Heart left ventricle (tissue), 16 donors: ENCODE data around the gene PCGF1. TPM values are rescaled to one million over a fixed set of nuclear protein-coding genes. Genes with fewer than 3 reads are reported as not detected.
A peak's percentile ranks its signal among the peaks of the same experiment; 100 is the strongest.

Experiments
- ATAC-seq, 4 donors: fragments of 200-7000 bp; cut with Tn5 transposase; one replicate each; pipeline ENCODE4 v1.9.1; 2020 to 2022; ENCODE audit warnings: moderate library complexity in 4 of 4, mild to moderate bottlenecking in 3 of 4, moderate number of reproducible peaks in 1 of 4
- DNase-seq, 5 donors: peaks; one replicate each; pipeline ENCODE4 v3.0.0-alpha.2; 2020
- H3K27ac ChIP-seq, 12 donors: fragments of 200-600 bp; sonication (generic) in 4 of 12; one replicate each; pipeline versions ENCODE4 v1.5.0 to v1.8.0; 2016 to 2022; ENCODE audit warnings: mild to moderate bottlenecking in 2 of 12
- H3K27me3 ChIP-seq, 9 donors: fragments of 200-600 bp; sonication (generic) in 2 of 9; one replicate each; pipeline versions ENCODE4 v1.5.1 to v1.8.0; 2016 to 2022; ENCODE audit warnings: mild to moderate bottlenecking in 3 of 9
- H3K36me3 ChIP-seq, 9 donors: fragments of 200-600 bp; sonication (generic) in 2 of 9; one replicate each; pipeline versions ENCODE4 v1.5.0 to v1.8.0; 2018 to 2022; ENCODE audit warnings: mild to moderate bottlenecking in 2 of 9
- H3K4me1 ChIP-seq, 12 donors: fragments of 200-600 bp; sonication (generic) in 4 of 12; one replicate each; pipeline versions ENCODE4 v1.5.0 to v1.8.0; 2016 to 2022; ENCODE audit warnings: mild to moderate bottlenecking in 3 of 12
- H3K4me3 ChIP-seq, 12 donors: fragments of 200-600 bp; sonication (generic) in 4 of 12; one replicate each; pipeline versions ENCODE4 v1.5.0 to v1.8.0; 2017 to 2022; ENCODE audit warnings: mild to moderate bottlenecking in 9 of 12, moderate library complexity in 4 of 12
- H3K9me3 ChIP-seq, 12 donors: fragments of 200-600 bp; sonication (generic) in 4 of 12; one replicate each; pipeline versions ENCODE4 v1.5.0 to v1.8.0; 2016 to 2022; ENCODE audit warnings: mild to moderate bottlenecking in 1 of 12
- CTCF ChIP-seq, 12 donors: fragments of 200-600 bp; sonication (generic) in 4 of 12; IDR thresholded peaks; one replicate each; pipeline versions ENCODE4 v1.5.0 to v1.8.0; 2018 to 2022; ENCODE audit warnings: antibody characterized with exemption in 12 of 12, mild to moderate bottlenecking in 5 of 12
- POLR2A ChIP-seq, 2 donors: fragments of 450-650 bp; IDR thresholded peaks; one replicate each; pipeline ENCODE4 v1.6.1; 2017; ENCODE audit warnings: antibody characterized with exemption in 2 of 2, mild to moderate bottlenecking in 2 of 2, moderate library complexity in 2 of 2
- WGBS, 4 donors: extraction: QIAGEN DNeasy Blood & Tissue Kit in 2 of 4; methylation state at CpG; one replicate each; pipeline versions ENCODE4 v1.1.5 to v1.1.7; 2013 to 2018; 5-methylcytosine and 5-hydroxymethylcytosine counted together
- intact Hi-C, 10 donors: fragments of 100-400 bp; cut with DNase I; formaldehyde crosslinking; loops; one replicate each; pipeline versions ENCODE4 v1.11.1 to v1.14.2; 2022
- polyA plus RNA-seq, 2 donors: library from polyadenylated mRNA; stranded (reverse); fragments of 200-250 nt; gene quantifications; one replicate each; pipeline ENCODE4 v1.2.3, GENCODE V29; 2013
- total RNA-seq, 9 donors: library from RNA; depleted of rRNA in 2 of 9; stranded (reverse); fragments of >200 nt in 2 of 9; fragmentation: NEBNext Ultra II Directional in 3 of 9; extraction: Animal tissue kit (Norgen Biotek cat#: 25700) in 3 of 9; gene quantifications; one replicate each; pipeline versions ENCODE4 v1.1.0 to v1.2.4, GENCODE V29; 2016 to 2023
- donor health status: ischemic (EF 13 %, LVEDD 7.1; RV severe dilation, severe dysfunction).
- donor health status: healthy with polysubstance abuse.
- donor health status: DM: no; HTN: yes; CAD: no.
- donor health status: DM: no; HTN: no; CAD: no.
- donor health status: ischemic (EF 25% LVEDD 6.9; RV normal size, moderate dysfunction).
- donor health status: ischemic (EF 25% LVEDD 5.7; RV mildly dilated, moderate dysfunction).
- donor health status: healthy.
- donor health status: DM: yes; HTN: yes; CAD: no.
- donor health status: ischemic (EF 35%, LVEDD 5.7; RV mildly dilated, moderate dysfunction).
- donor health status: nonischemic (EF 11% LVEDD 7.7; RV severe dilation, severe dysfunction).
- donor health status: DM: yes; HTN: yes; CAD: no.
- donor health status: PGD.
- donor health status: ischemic (EF 29% LVEDD 5.4; RV normal size, mild dysfunction).
- donor health status: nonischemic (EF 23%, LVEDD 6.1; RV moderate dilation, normal function).

Gene PCGF1
- total and polyA plus RNA-seq, 11 donors, result 10.6 to 24.9 (median 19.2) TPM

- intact Hi-C loops, result no loop called here
- DNase-seq, result peak in 2 of 5 donors; percentile 30 to 67
- H3K36me3 ChIP-seq, result peaks cover 0 to 16% (median 15%) of the 10 kb centered on the region in 9 donors
- peaks cover 21 to 63% (median 35%) of the 10 kb centered on the region in 9 donors for H3K27me3 ChIP-seq
- 2 to 6% (median 2%) methylated on average over 24 to 61 of the region's 61 CpGs for WGBS, 4 donors
- peak in 1 of 4 donors; percentile 4 for ATAC-seq
- no peak overlapping the region for H3K27ac ChIP-seq
- TF ChIP-seq CTCF (IDR thresholded peaks at IDR 0.05) (no peak), POLR2A (IDR thresholded peaks at IDR 0.05) (no peak)
- H3K4me3 ChIP-seq, result peak overlapping the region; percentile 9 to 61 (median 25)
- H3K4me1 ChIP-seq, result peaks cover 5 to 38% (median 32%) of the 10 kb centered on the region in 12 donors
- H3K9me3 ChIP-seq, result no peaks in the 10 kb centered on the region
Measured at GRCh38 chr2:74497777-74498499, 9.6 kb downstream of the PCGF1 start.

GRCh38 chr2:74496997-74497776, 10.3 kb downstream of the PCGF1 start:
- no peak overlapping the region for H3K27ac ChIP-seq
- H3K4me3 ChIP-seq, result peak overlapping the region in 8 of 12 donors; percentile 11 to 61 (median 36)
- H3K27me3 ChIP-seq, result peaks cover 21 to 55% (median 35%) of the 10 kb centered on the region in 9 donors
- TF ChIP-seq POLR2A (IDR thresholded peaks at IDR 0.05) (no peak), CTCF (IDR thresholded peaks at IDR 0.05) (no peak)
- H3K4me1 ChIP-seq, result peaks cover 5 to 35% (median 28%) of the 10 kb centered on the region in 12 donors
- WGBS, 4 donors, result 42 to 52% (median 42%) methylated on average over 17 to 19 of the region's 19 CpGs
- no peaks in the 10 kb centered on the region for H3K9me3 ChIP-seq
- H3K36me3 ChIP-seq, result peaks cover 0 to 24% (median 23%) of the 10 kb centered on the region in 9 donors
- no peak for ATAC-seq
- intact Hi-C loops, result no loop called here
- DNase-seq, result no peak

GRCh38 chr2:74495440-74495839, 12.1 kb downstream of the PCGF1 start:
- H3K27me3 ChIP-seq, result peaks cover 21 to 38% (median 32%) of the 10 kb centered on the region in 9 donors
- H3K4me1 ChIP-seq, result peaks cover 5 to 31% (median 26%) of the 10 kb centered on the region in 12 donors
- no peaks in the 10 kb centered on the region for H3K9me3 ChIP-seq
- WGBS, 4 donors, result 83 to 94% (median 86%) methylated on average over 1 of the region's 1 CpG
- DNase-seq (no peak), ATAC-seq (no peak)
- H3K27ac ChIP-seq, result no peak overlapping the region
- H3K36me3 ChIP-seq, result peaks cover 0 to 41% (median 40%) of the 10 kb centered on the region in 9 donors
- TF ChIP-seq CTCF (IDR thresholded peaks at IDR 0.05), result no peak
- TF ChIP-seq POLR2A (IDR thresholded peaks at IDR 0.05), result no peak
- intact Hi-C loops, result no loop called here
- H3K4me3 ChIP-seq, result no peak overlapping the region

GRCh38 chr2:74493546-74493945, 13.9 kb downstream of the PCGF1 start:
- peaks cover 6 to 19% (median 13%) of the 10 kb centered on the region in 9 donors for H3K27me3 ChIP-seq
- H3K9me3 ChIP-seq, result no peaks in the 10 kb centered on the region
- H3K36me3 ChIP-seq, result peaks cover 0 to 58% (median 46%) of the 10 kb centered on the region in 9 donors
- peaks cover 5 to 14% (median 11%) of the 10 kb centered on the region in 12 donors for H3K4me1 ChIP-seq
- intact Hi-C loops, result no loop called here
- no peak overlapping the region for H3K27ac ChIP-seq
- no peak overlapping the region for H3K4me3 ChIP-seq
- 88 to 95% (median 91%) methylated on average over 3 of the region's 3 CpGs for WGBS, 4 donors
- ATAC-seq, result no peak
- TF ChIP-seq POLR2A (IDR thresholded peaks at IDR 0.05) (no peak), CTCF (IDR thresholded peaks at IDR 0.05) (no peak)
- no peak for DNase-seq
